Loucy (cell line): Measurements from ENCODE around the gene MYO1D.
A peak's percentile ranks its signal among the peaks of the same experiment; 100 is the strongest.

Source experiments
- H2AFZ ChIP-seq: fragments of 200-600 bp; sonication (generic); 2 replicates; pipeline ENCODE4 v1.6.0; 2016; ENCODE audit warnings: antibody characterized with exemption, mild to moderate bottlenecking, low read length, moderate library complexity
- H3F3A ChIP-seq: fragments of 200-600 bp; 2 replicates; pipeline ENCODE4 v1.6.0; 2016; ENCODE audit warnings: antibody characterized with exemption, low read depth, mild to moderate bottlenecking
- H3K27me3 ChIP-seq: fragments of 200-600 bp; sonication (generic); 2 replicates; pipeline ENCODE4 v1.6.1; 2014; ENCODE audit warnings: low read length, mild to moderate bottlenecking; ENCODE audit not compliant: insufficient read depth, poor library complexity, severe bottlenecking
- H3K36me3 ChIP-seq: fragments of 200-600 bp; sonication (generic); 2 replicates; pipeline ENCODE4 v1.6.1; 2016; ENCODE audit warnings: low read length; ENCODE audit not compliant: insufficient read depth
- H3K4me1 ChIP-seq: fragments of 200-600 bp; sonication (generic); 2 replicates; pipeline ENCODE4 v1.5.1; 2014; ENCODE audit warnings: low read length, mild to moderate bottlenecking; ENCODE audit not compliant: insufficient read depth, poor library complexity, severe bottlenecking
- H3K4me2 ChIP-seq: fragments of 200-600 bp; sonication (generic); 2 replicates; pipeline ENCODE4 v1.6.0; 2014; ENCODE audit warnings: antibody characterized with exemption, low read length, low read depth, mild to moderate bottlenecking; ENCODE audit not compliant: poor library complexity, severe bottlenecking
- H3K4me3 ChIP-seq: fragments of 200-600 bp; sonication (generic); 2 replicates; pipeline ENCODE4 v1.5.1; 2014; ENCODE audit warnings: low read length, mild to moderate bottlenecking, mixed read lengths; ENCODE audit not compliant: poor library complexity, severe bottlenecking
- H3K79me2 ChIP-seq: fragments of 200-600 bp; sonication (generic); 2 replicates; pipeline ENCODE4 v1.6.1; 2014; ENCODE audit warnings: low read length; ENCODE audit not compliant: insufficient read depth
- H3K9ac ChIP-seq: fragments of 200-600 bp; sonication (generic); 2 replicates; pipeline ENCODE4 v1.6.0; 2014; ENCODE audit warnings: mild to moderate bottlenecking, low read depth, low read length, moderate library complexity; ENCODE audit not compliant: poor library complexity, severe bottlenecking
- H3K9me2 ChIP-seq: fragments of 200-600 bp; sonication (generic); replicated peaks from 2 replicates; pipeline ENCODE4 v1.6.1; 2016; ENCODE audit warnings: low read depth, low read length, mixed read lengths
- H3K9me3 ChIP-seq: fragments of 200-600 bp; sonication (generic); 2 replicates; pipeline ENCODE4 v1.6.1; 2014; ENCODE audit warnings: mild to moderate bottlenecking, antibody characterized with exemption, low read length, low read depth; ENCODE audit not compliant: insufficient read depth
- H4K20me1 ChIP-seq: fragments of 200-600 bp; sonication (generic); 2 replicates; pipeline ENCODE4 v1.6.0; 2014; ENCODE audit warnings: antibody characterized with exemption, low read length, mild to moderate bottlenecking; ENCODE audit not compliant: insufficient read depth, poor library complexity, severe bottlenecking
- EZH2phosphoT487 ChIP-seq: fragments of 200-600 bp; IDR thresholded peaks from 2 replicates; pipeline ENCODE4 v1.6.1; 2018; ENCODE audit warnings: antibody characterized with exemption, mild to moderate bottlenecking, moderate library complexity, borderline replicate concordance
- TF ChIP-seq, protein P1 (sequence below): fragments of 200-600 bp; sonication (generic); conservative IDR thresholded peaks from 2 replicates; pipeline ENCODE4 v1.5.1; 2014; ENCODE audit warnings: mild to moderate bottlenecking, antibody characterized with exemption, low read length

The MYO1D gene

DNA sequence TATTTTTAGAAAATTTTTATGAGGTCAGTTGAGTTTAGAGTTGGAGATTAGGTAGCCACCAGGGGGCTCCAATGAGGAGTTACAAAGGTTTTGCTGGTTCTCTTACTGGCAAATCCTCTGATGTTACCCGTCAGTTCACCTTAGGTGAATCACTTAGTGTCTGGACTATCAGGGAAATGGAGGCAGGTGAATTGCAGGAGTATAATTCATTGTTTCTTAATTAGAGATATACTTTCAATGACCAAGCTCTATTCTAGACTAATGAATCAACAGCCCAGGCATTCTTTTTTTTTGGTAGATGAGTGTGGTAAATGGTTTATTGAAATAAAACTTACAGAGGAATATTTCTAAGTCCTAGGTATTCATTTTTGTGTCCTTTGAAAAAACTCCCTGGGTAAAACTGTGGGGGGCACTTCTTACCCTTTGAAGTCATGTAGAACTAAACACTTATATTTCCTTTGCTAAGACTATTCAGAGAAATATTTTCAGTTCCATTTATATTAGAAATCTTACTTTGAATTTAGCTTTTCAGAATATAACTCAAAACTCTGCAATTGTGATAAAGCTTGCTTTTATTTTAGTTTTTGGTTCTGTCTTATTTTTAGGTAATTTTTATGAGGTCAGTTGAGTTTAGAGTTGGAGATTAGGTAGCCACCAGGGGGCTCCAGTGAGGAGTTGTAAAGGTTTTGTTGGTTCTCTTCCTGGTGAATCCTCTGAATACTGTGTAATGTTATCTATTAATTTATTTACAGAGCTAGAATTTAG is 414.9 kb downstream of the MYO1D start:
- no peak overlapping the region for H3K9ac ChIP-seq
- no peaks in the 10 kb centered on the region for H3K27me3 ChIP-seq
- H3F3A ChIP-seq: no peaks in the 10 kb centered on the region
- no peak overlapping the region for H2AFZ ChIP-seq
- H3K79me2 ChIP-seq: peaks cover 21% of the 10 kb centered on the region; the same call in 1 of the 2 replicates
- peaks cover 80% of the 10 kb centered on the region for H3K36me3 ChIP-seq
- peaks cover 12% of the 10 kb centered on the region for H3K4me1 ChIP-seq
- H3K9me2 ChIP-seq: no peaks in the 10 kb centered on the region
- no peak overlapping the region for H3K4me3 ChIP-seq
- peaks cover 17% of the 10 kb centered on the region for H4K20me1 ChIP-seq
- no peak for TF ChIP-seq EZH2phosphoT487
- TF ChIP-seq, protein P1, sequence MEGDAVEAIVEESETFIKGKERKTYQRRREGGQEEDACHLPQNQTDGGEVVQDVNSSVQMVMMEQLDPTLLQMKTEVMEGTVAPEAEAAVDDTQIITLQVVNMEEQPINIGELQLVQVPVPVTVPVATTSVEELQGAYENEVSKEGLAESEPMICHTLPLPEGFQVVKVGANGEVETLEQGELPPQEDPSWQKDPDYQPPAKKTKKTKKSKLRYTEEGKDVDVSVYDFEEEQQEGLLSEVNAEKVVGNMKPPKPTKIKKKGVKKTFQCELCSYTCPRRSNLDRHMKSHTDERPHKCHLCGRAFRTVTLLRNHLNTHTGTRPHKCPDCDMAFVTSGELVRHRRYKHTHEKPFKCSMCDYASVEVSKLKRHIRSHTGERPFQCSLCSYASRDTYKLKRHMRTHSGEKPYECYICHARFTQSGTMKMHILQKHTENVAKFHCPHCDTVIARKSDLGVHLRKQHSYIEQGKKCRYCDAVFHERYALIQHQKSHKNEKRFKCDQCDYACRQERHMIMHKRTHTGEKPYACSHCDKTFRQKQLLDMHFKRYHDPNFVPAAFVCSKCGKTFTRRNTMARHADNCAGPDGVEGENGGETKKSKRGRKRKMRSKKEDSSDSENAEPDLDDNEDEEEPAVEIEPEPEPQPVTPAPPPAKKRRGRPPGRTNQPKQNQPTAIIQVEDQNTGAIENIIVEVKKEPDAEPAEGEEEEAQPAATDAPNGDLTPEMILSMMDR: peak; percentile 68
- H3K9me3 ChIP-seq: no peaks in the 10 kb centered on the region
- no peak overlapping the region for H3K4me2 ChIP-seq

DNA sequence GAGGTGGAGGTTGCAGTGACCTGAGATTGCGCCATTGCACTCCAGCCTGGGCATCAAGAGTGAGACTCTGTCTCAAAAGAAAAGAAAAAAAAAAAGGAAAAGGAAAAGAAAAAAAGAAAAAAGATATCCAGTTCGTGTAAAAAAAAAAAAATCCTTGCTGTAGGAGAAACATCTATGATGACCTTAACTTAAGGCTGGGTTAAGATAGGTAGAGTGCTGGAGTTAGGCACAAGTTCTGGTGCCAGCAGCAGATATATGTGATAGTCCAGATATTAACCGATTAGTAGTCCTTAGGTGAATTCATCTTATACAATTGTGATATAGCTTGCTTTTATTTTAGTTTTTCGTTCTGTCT is 415.4 kb downstream of the MYO1D start:
- Histone ChIP-seq H3K79me2 (peaks cover 21% of the 10 kb centered on the region; the same call in 1 of the 2 replicates), H3K9ac (no peak overlapping the region), H3K9me2 (no peaks in the 10 kb centered on the region), H3K4me1 (peaks cover 12% of the 10 kb centered on the region), H3K36me3 (peaks cover 79% of the 10 kb centered on the region), H3K9me3 (no peaks in the 10 kb centered on the region), H3F3A (no peaks in the 10 kb centered on the region), H3K27me3 (no peaks in the 10 kb centered on the region), H2AFZ (no peak overlapping the region), H3K4me3 (no peak overlapping the region), H3K4me2 (no peak overlapping the region), H4K20me1 (peaks cover 17% of the 10 kb centered on the region)
- TF ChIP-seq EZH2phosphoT487: no peak
- TF ChIP-seq, protein P1: no peak

DNA sequence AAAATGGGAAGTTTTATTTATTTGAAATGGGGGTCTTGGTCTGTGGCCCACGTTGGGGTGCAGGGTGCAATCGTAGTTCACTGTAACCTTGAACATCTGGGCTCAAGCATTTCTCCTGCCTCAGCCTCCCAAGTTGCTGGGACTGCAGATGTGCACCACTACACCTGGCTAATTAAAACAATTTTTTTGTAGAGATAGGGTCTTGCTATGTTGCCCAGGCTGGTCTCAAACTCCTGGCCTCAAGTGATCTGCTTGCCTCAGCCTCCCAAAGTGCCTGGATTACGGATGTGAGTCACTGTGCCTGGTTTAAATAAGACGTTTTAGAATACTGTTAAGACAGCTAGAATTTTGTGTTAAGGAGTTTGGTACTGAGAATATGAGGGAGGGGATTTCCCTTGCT is 416.9 kb downstream of the MYO1D start:
- TF ChIP-seq, protein P1: no peak
- peaks cover 30% of the 10 kb centered on the region; the same call in 1 of the 2 replicates for H3K79me2 ChIP-seq
- H4K20me1 ChIP-seq: peaks cover 18% of the 10 kb centered on the region

More for the DNA sequence above, 416.9 kb downstream of the MYO1D start:
- Histone ChIP-seq H3K36me3 (peaks cover 81% of the 10 kb centered on the region; the same call in 1 of the 2 replicates), H3K4me3 (no peak overlapping the region), H3K9me2 (no peaks in the 10 kb centered on the region), H3K9ac (no peak overlapping the region), H3K9me3 (no peaks in the 10 kb centered on the region), H3K4me1 (peaks cover 12% of the 10 kb centered on the region), H2AFZ (no peak overlapping the region), H3K4me2 (no peak overlapping the region), H3F3A (no peaks in the 10 kb centered on the region), H3K27me3 (no peaks in the 10 kb centered on the region)
